HCT116 (cell line): ENCODE results near the gene DENND4A. TPM values are rescaled to one million over a fixed set of nuclear protein-coding genes. Genes with fewer than 3 reads are reported as not detected.

Source experiments
- ATAC-seq: fragments of 200-7000 bp; cut with Tn5 transposase; 2 replicates; pipeline ENCODE4 v1.9.1; 2020; ENCODE audit warnings: mild to moderate bottlenecking, moderate library complexity
- BruUV-seq: library from RNA; stranded (reverse); fragments of 400-500 nt; replicated peaks from 2 replicates; lab custom pipeline; 2021; lab: Mats Ljungman, UMichigan
- CTCF ChIA-PET: fragments of 300-600 bp; sonication (Branson Sonifier 250); formaldehyde crosslinking; loops from one replicate; lab custom pipeline; 2021; ENCODE audit warnings: antibody characterized with exemption; lab: Charles Lee
- POLR2A ChIA-PET: fragments of 300-600, 350-600 bp; sonication (Branson Sonifier 250); formaldehyde crosslinking; loops from one replicate; lab custom pipeline; 2021; ENCODE audit warnings: antibody characterized with exemption; lab: Charles Lee
- RAD21 ChIA-PET, 2 experiments: fragments of 300-600 bp; sonication (Branson Sonifier 250); formaldehyde crosslinking; loops; one replicate each; lab custom pipeline; 2023; ENCODE audit warnings: low total read pairs in 2 of 2; ENCODE audit not compliant: uncharacterized antibody in 2 of 2, unreplicated experiment in 2 of 2, low non-redundant PET in 1 of 2; lab: Charles Lee
- DNase-seq: peaks from one replicate; pipeline ENCODE4 v3.0.0-alpha.2; 2010; ENCODE audit warnings: low read depth, low spot score
- H2AFZ ChIP-seq: fragments of 200-600 bp; shearing (Covaris generic), sonication (generic); 2 replicates; pipeline ENCODE4 v1.6.1; 2017; ENCODE audit warnings: low read depth, mixed run types, mixed read lengths, antibody characterized with exemption, low read length; ENCODE audit not compliant: poor library complexity, severe bottlenecking
- H3K27ac ChIP-seq: 2 replicates; pipeline ENCODE4 v1.5.1; 2012; ENCODE audit warnings: low read depth, low read length
- H3K27me3 ChIP-seq: fragments of 200-600 bp; sonication (generic); 2 replicates; pipeline ENCODE4 v1.6.1; 2016; ENCODE audit warnings: mixed run types, low read length, mixed read lengths; ENCODE audit not compliant: insufficient read depth
- H3K36me3 ChIP-seq, 2 experiments: fragments of 200-500 bp in 1 of 2; fragments of 200-600 bp in 1 of 2; sonication (Bioruptor generic) in 1 of 2; sonication (generic) in 1 of 2; 2 replicates each; pipeline versions ENCODE4 v1.5.1 to v1.6.1; 2014 to 2016; ENCODE audit warnings: low read length in 2 of 2, inconsistent platforms in 1 of 2, mixed read lengths in 1 of 2, mixed run types in 1 of 2; ENCODE audit not compliant: insufficient read depth in 2 of 2, control insufficient read depth in 1 of 2
- H3K4me1 ChIP-seq, 2 experiments: fragments of 200-600 bp in 1 of 2; sonication (generic) in 1 of 2; 2 replicates each; pipeline versions ENCODE4 v1.5.1 to v1.6.1; 2012 to 2017; ENCODE audit warnings: low read length in 2 of 2, inconsistent platforms in 1 of 2, mild to moderate bottlenecking in 1 of 2, mixed read lengths in 1 of 2, mixed run types in 1 of 2, moderate library complexity in 1 of 2; ENCODE audit not compliant: insufficient read depth in 2 of 2, control insufficient read depth in 1 of 2
- H3K4me2 ChIP-seq: fragments of 200-600 bp; sonication (generic); 2 replicates; pipeline ENCODE4 v1.6.1; 2017; ENCODE audit warnings: mixed run types, low read length, mixed read lengths
- H3K4me3 ChIP-seq, 2 experiments: fragments of 200-600 bp in 1 of 2; sonication (generic) in 1 of 2; replicated peaks in 1 of 2; 2 replicates each; pipeline ENCODE4 v1.5.1; 2011 to 2016; ENCODE audit warnings: low read length in 2 of 2, control low read depth in 1 of 2, low read depth in 1 of 2, mild to moderate bottlenecking in 1 of 2, mixed read lengths in 1 of 2, mixed run types in 1 of 2
- H3K79me2 ChIP-seq: fragments of 200-600 bp; sonication (generic); 2 replicates; pipeline ENCODE4 v1.6.1; 2017; ENCODE audit warnings: mild to moderate bottlenecking, mixed run types, low read length, moderate library complexity, mixed read lengths; ENCODE audit not compliant: insufficient read depth
- H3K9ac ChIP-seq: fragments of 200-600 bp; sonication (generic); 2 replicates; pipeline ENCODE4 v1.6.1; 2016; ENCODE audit warnings: low read length, mixed read lengths
- H3K9me2 ChIP-seq: fragments of 200-600 bp; sonication (generic), shearing (Covaris generic); 2 replicates; pipeline ENCODE4 v1.6.1; 2017; ENCODE audit warnings: mixed run types, mild to moderate bottlenecking, moderate library complexity; ENCODE audit not compliant: insufficient read depth
- H3K9me3 ChIP-seq, 2 experiments: fragments of 200-500 bp in 1 of 2; fragments of 200-600 bp in 1 of 2; sonication (Bioruptor generic) in 1 of 2; sonication (generic) in 1 of 2; 2 replicates each; pipeline ENCODE4 v1.6.1; 2014 to 2017; ENCODE audit warnings: low read length in 2 of 2, mixed read lengths in 2 of 2, inconsistent platforms in 1 of 2, low read depth in 1 of 2, mild to moderate bottlenecking in 1 of 2, mixed run types in 1 of 2, moderate library complexity in 1 of 2; ENCODE audit not compliant: control insufficient read depth in 1 of 2, insufficient read depth in 1 of 2
- H4K20me1 ChIP-seq: fragments of 200-600 bp; sonication (generic), shearing (Covaris generic); 2 replicates; pipeline ENCODE4 v1.6.1; 2017; ENCODE audit warnings: mixed run types, mild to moderate bottlenecking, moderate library complexity; ENCODE audit not compliant: insufficient read depth
- CTCF ChIP-seq, 3 experiments: fragments of 200-600 bp in 1 of 3; sonication (generic) in 1 of 3; IDR thresholded peaks in 2 of 3; conservative IDR thresholded peaks in 1 of 3; 2 replicates each; pipeline ENCODE4 v1.5.1; 2012 to 2017; ENCODE audit warnings: low read depth in 2 of 3, low read length in 2 of 3, antibody characterized with exemption in 1 of 3, borderline replicate concordance in 1 of 3, control low read depth in 1 of 3, mild to moderate bottlenecking in 1 of 3, mixed read lengths in 1 of 3, mixed run types in 1 of 3, moderate library complexity in 1 of 3; ENCODE audit not compliant: insufficient read depth in 1 of 3
- ELF1 ChIP-seq: IDR thresholded peaks from 2 replicates; pipeline ENCODE4 v1.6.1; 2012; ENCODE audit warnings: low read depth, borderline replicate concordance
- EZH2phosphoT487 ChIP-seq: fragments of 200-600 bp; IDR thresholded peaks from 2 replicates; pipeline ENCODE4 v1.6.1; 2018; ENCODE audit warnings: antibody characterized with exemption, borderline replicate concordance
- FOSL1 ChIP-seq: IDR thresholded peaks from 2 replicates; pipeline ENCODE4 v1.6.1; 2012; ENCODE audit warnings: low read depth
- MAX ChIP-seq: IDR thresholded peaks from 2 replicates; pipeline ENCODE4 v1.6.1; 2012
- RAD21 ChIP-seq: IDR thresholded peaks from 2 replicates; pipeline ENCODE4 v1.6.1; 2012; ENCODE audit warnings: low read depth, mild to moderate bottlenecking
- SP1 ChIP-seq: IDR thresholded peaks from 2 replicates; pipeline ENCODE4 v1.6.1; 2012; ENCODE audit warnings: low read depth
- TCF7L2 ChIP-seq: IDR thresholded peaks from 2 replicates; pipeline ENCODE4 v1.7.0; 2011; ENCODE audit warnings: borderline replicate concordance, inconsistent platforms; ENCODE audit not compliant: insufficient read depth, insufficient read length; ENCODE audit errors: extremely low read depth
- YY1 ChIP-seq: IDR thresholded peaks from 2 replicates; pipeline ENCODE4 v1.6.1; 2011; ENCODE audit warnings: low read length, low read depth, moderate library complexity, mild to moderate bottlenecking; ENCODE audit not compliant: insufficient replicate concordance; ENCODE audit errors: extremely low read depth
- intact Hi-C: fragments of 100-400 bp; cut with micrococcal nuclease; formaldehyde crosslinking; loops from 2 replicates; pipeline ENCODE4 v1.10.0; 2022
- total RNA-seq: library from RNA; stranded (reverse); gene quantifications from one replicate; pipeline ENCODE4 v1.2.1, GENCODE V29; 2021; ENCODE audit not compliant: unreplicated experiment

DENND4A gene
- total RNA-seq, 1 experiment from 2014 or later = 9.1 TPM

DNA sequence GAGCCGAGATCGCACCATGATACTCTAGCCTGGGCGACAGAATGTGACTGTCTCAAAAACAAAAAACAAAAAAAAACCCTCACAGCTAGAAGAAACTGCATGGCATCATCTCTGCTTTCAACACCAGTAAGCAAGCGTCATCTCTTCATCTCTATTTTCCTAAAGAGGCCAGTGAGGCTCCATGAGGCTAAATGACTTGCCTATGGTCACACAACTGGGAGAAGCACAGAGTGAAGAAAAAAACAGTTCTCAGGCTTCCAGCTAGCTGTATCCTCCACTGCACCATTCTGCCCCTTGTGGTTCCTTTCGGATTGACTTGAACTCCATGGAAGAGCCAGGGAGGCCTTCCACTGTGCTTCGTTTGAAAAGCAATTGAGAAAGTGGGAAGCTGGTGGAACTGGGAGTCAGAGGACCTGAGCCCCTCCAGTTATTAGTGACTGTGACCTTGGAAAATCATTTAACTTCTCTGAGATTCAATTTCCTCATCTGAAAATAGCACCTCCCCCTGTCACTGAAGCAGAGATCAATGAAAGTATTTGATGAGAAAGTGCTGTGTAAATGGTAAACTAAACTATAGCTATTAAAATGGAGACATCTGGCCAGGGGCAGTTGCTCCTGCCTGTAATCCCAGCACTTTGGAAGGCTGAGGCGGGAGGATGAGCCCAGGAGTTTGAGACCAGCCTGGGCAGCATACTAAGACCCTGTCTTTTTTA, 32.1 kb upstream of the DENND4A start:
- Histone ChIP-seq H3K4me1 (peaks cover 0 to 7% of the 10 kb centered on the region in 2 experiments; a peak in 3 of 4 replicates), H3K9ac (no peak overlapping the region), H3K9me2 (no peaks in the 10 kb centered on the region), H2AFZ (peak overlapping the region; percentile 94), H3K9me3 (no peaks in the 10 kb centered on the region), H3K27me3 (no peaks in the 10 kb centered on the region), H3K4me2 (no peak overlapping the region), H3K79me2 (no peaks in the 10 kb centered on the region), H4K20me1 (no peaks in the 10 kb centered on the region), H3K4me3 (no peak overlapping the region), H3K27ac (no peak overlapping the region), H3K36me3 (no peaks in the 10 kb centered on the region)
- POLR2A ChIA-PET = interaction anchor here (0.7 to 0.9 kb wide), 3 partner anchors 8 to 423 kb away, joined by 3 to 5 read pairs (median 3); no protein-coding TSS in a partner anchor
- CTCF ChIA-PET = interaction anchor here (0.6 to 2.4 kb wide), 20 partner anchors 9 to 228 kb away, joined by 3 to 18 read pairs (median 5); partner anchors contain the start of genes DENND4A and RAB11A
- DNase-seq (peak; percentile 58), ATAC-seq (peak; percentile 98)
- TF ChIP-seq CTCF (IDR thresholded peaks at IDR 0.05 in 2 of 3, conservative IDR thresholded peaks at IDR 0.05 in 1 of 3; ENCODE audit: borderline replicate concordance in 1 of 3, insufficient read depth in 1 of 3, low read depth in 2 of 3, low read length in 2 of 3) (peak; percentile 42 to 76 (median 74); a peak in 5 of 6 replicates), MAX (no peak), ELF1 (no peak), EZH2phosphoT487 (no peak), TCF7L2 (no peak), SP1 (no peak), FOSL1 (no peak), YY1 (peak; percentile 25), RAD21 (peak; percentile 57)
- intact Hi-C loops = loop anchor here (2.0 kb wide), 1 partner anchor 185 kb away; no protein-coding TSS in a partner anchor
- RAD21 ChIA-PET = interaction anchor here in 1 of 2 experiments (0.5 kb wide), 1 partner anchor 35 kb away, joined by 3 read pairs; no protein-coding TSS in a partner anchor
- BruUV-seq = no TSS peak
